ENCODE results near the gene CHMP6. TPM values are rescaled to one million over a fixed set of nuclear protein-coding genes. Genes with fewer than 3 reads are reported as not detected.

The CHMP6 gene
- polyA plus RNA-seq, 1 donor from 2014 or later: 35.1 TPM

- Histone ChIP-seq H4K20me1 (ENCODE audit: insufficient read depth) (no peaks in the 10 kb centered on the region), H3F3A (ENCODE audit: insufficient read depth, low read length, poor library complexity, severe bottlenecking) (no peaks in the 10 kb centered on the region), H3K9ac (ENCODE audit: low read length) (no peak overlapping the region), H3K27me3 (ENCODE audit: insufficient read depth, low read depth, low read length) (no peaks in the 10 kb centered on the region), H3K79me2 (replicated peaks; ENCODE audit: insufficient read depth, low read length) (peaks cover 25% of the 10 kb centered on the region), H3K36me3 (ENCODE audit: insufficient read depth, low read length) (peaks cover 2% of the 10 kb centered on the region), H3K27ac (ENCODE audit: low read length) (no peak overlapping the region), H3K9me3 (ENCODE audit: low read length) (no peaks in the 10 kb centered on the region), H3K4me2 (ENCODE audit: low read length) (no peak overlapping the region), H2AFZ (ENCODE audit: low read depth, low read length) (no peak overlapping the region), H3K4me3 (ENCODE audit: low read length) (no peak overlapping the region), H3K9me2 (ENCODE audit: insufficient read depth, low read length) (no peaks in the 10 kb centered on the region)
- TF ChIP-seq RAD21 (conservative IDR thresholded peaks at IDR 0.05) (no peak), CTCF (IDR thresholded peaks at IDR 0.05; ENCODE audit: poor library complexity, severe bottlenecking) (no peak), MXI1 (conservative IDR thresholded peaks at IDR 0.05; ENCODE audit: poor library complexity, severe bottlenecking) (no peak)
- TF ChIP-seq, protein P1, sequence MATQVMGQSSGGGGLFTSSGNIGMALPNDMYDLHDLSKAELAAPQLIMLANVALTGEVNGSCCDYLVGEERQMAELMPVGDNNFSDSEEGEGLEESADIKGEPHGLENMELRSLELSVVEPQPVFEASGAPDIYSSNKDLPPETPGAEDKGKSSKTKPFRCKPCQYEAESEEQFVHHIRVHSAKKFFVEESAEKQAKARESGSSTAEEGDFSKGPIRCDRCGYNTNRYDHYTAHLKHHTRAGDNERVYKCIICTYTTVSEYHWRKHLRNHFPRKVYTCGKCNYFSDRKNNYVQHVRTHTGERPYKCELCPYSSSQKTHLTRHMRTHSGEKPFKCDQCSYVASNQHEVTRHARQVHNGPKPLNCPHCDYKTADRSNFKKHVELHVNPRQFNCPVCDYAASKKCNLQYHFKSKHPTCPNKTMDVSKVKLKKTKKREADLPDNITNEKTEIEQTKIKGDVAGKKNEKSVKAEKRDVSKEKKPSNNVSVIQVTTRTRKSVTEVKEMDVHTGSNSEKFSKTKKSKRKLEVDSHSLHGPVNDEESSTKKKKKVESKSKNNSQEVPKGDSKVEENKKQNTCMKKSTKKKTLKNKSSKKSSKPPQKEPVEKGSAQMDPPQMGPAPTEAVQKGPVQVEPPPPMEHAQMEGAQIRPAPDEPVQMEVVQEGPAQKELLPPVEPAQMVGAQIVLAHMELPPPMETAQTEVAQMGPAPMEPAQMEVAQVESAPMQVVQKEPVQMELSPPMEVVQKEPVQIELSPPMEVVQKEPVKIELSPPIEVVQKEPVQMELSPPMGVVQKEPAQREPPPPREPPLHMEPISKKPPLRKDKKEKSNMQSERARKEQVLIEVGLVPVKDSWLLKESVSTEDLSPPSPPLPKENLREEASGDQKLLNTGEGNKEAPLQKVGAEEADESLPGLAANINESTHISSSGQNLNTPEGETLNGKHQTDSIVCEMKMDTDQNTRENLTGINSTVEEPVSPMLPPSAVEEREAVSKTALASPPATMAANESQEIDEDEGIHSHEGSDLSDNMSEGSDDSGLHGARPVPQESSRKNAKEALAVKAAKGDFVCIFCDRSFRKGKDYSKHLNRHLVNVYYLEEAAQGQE (IDR thresholded peaks at IDR 0.05; ENCODE audit: borderline replicate concordance): no peak
Measured at GRCh38 chr17:81049372-81049911, 57.8 kb downstream of the CHMP6 start.

Other genes with a start within 250 kb of the CHMP6 start
- 17.5 and 37.9 TPM in 2 replicates for gene BAIAP2, start 43.3 kb downstream of the CHMP6 start, polyA plus RNA-seq
- gene PVALEF, start 173.7 kb downstream of the CHMP6 start, polyA plus RNA-seq: not detected in 2 replicates
- 11.1 and 11.8 TPM in 2 replicates for gene AATK, start 174.4 kb downstream of the CHMP6 start, polyA plus RNA-seq
- gene CEP131, start 231.1 kb downstream of the CHMP6 start, polyA plus RNA-seq: 21.3 and 33.0 TPM in 2 replicates
- gene TEPSIN, start 247.2 kb downstream of the CHMP6 start, polyA plus RNA-seq: 50.0 and 60.3 TPM in 2 replicates
- 76.4 and 90.2 TPM in 2 replicates for gene NDUFAF8, start 247.5 kb downstream of the CHMP6 start, polyA plus RNA-seq

Measured in neural cell (in vitro differentiated cells).